HG03095 (cell line): ENCODE data around the gene ADSS2.
"Not testable (repeated sequence)": the region's sequence is repeated elsewhere in the genome, so short reads cannot be mapped to it uniquely, and the experiment has no call there.

Experiments
- ATAC-seq: cut with Tn5 transposase; IDR thresholded peaks from one replicate; pipeline ENCODE4 v1.9.1; 2021; ENCODE audit warnings: moderate library complexity; ENCODE audit not compliant: unreplicated experiment

The ADSS2 gene

GRCh38 chr1:244400974-244401373 is 50.7 kb downstream of the ADSS2 start:
- no peak for ATAC-seq

GRCh38 chr1:244397131-244397530 is 54.6 kb downstream of the ADSS2 start:
- ATAC-seq = no peak

GRCh38 chr1:244395965-244396364 is 55.7 kb downstream of the ADSS2 start:
- no peak for ATAC-seq

GRCh38 chr1:244394826-244395765 is 56.6 kb downstream of the ADSS2 start:
- ATAC-seq = no peak

- no peak for ATAC-seq
These were observed 57.4 kb downstream of the ADSS2 start for GRCh38 chr1:244394346-244394745.

GRCh38 chr1:244393604-244394176 is 58.0 kb downstream of the ADSS2 start:
- ATAC-seq = no peak

- no peak for ATAC-seq
These were observed 59.9 kb downstream of the ADSS2 start for GRCh38 chr1:244391761-244392160.

GRCh38 chr1:244388961-244389360 is 62.7 kb downstream of the ADSS2 start:
- no peak for ATAC-seq

GRCh38 chr1:244387415-244387814 is 64.3 kb downstream of the ADSS2 start:
- ATAC-seq = no peak

GRCh38 chr1:244386595-244386994 is 65.1 kb downstream of the ADSS2 start:
- no peak for ATAC-seq

GRCh38 chr1:244384066-244384465 is 67.6 kb downstream of the ADSS2 start:
- ATAC-seq = no peak

- ATAC-seq = no peak
These were observed 68.3 kb downstream of the ADSS2 start for GRCh38 chr1:244383278-244383884.

GRCh38 chr1:244381878-244382565 is 69.7 kb downstream of the ADSS2 start:
- ATAC-seq = no peak

GRCh38 chr1:244376126-244376525 is 75.6 kb downstream of the ADSS2 start:
- no peak for ATAC-seq

GRCh38 chr1:244375051-244375450 is 76.7 kb downstream of the ADSS2 start:
- no peak for ATAC-seq

GRCh38 chr1:244374484-244374883 is 77.2 kb downstream of the ADSS2 start:
- ATAC-seq = not testable (repeated sequence)

- ATAC-seq = peak; percentile 55
These were observed 80.2 kb downstream of the ADSS2 start for GRCh38 chr1:244371242-244372141.

- no peak for ATAC-seq
These were observed 81.6 kb downstream of the ADSS2 start for GRCh38 chr1:244370060-244370637.

GRCh38 chr1:244369256-244370057 is 82.3 kb downstream of the ADSS2 start:
- ATAC-seq = no peak
